HL-60 (cell line): ENCODE measurements around the gene BAAT.

ENCODE experiments used
- CTCF ChIP-seq: IDR thresholded peaks from one replicate; pipeline ENCODE4 v1.5.1; 2011; ENCODE audit warnings: low read length, control low read depth, inconsistent platforms; ENCODE audit not compliant: insufficient read depth
- GABPA ChIP-seq: IDR thresholded peaks from 2 replicates; pipeline ENCODE4 v1.6.1; 2012; ENCODE audit warnings: low read depth
- SPI1 ChIP-seq: IDR thresholded peaks from 2 replicates; pipeline ENCODE4 v1.6.1; 2012; ENCODE audit warnings: low read depth, mild to moderate bottlenecking, borderline replicate concordance

- TF ChIP-seq CTCF (no peak), GABPA (no peak), SPI1 (no peak)
Observed at GRCh38 chr9:101354765-101355708, 29.8 kb downstream of the BAAT start.
